K562 (cell line): ENCODE results near the gene PRKG1. TPM values are rescaled to one million over a fixed set of nuclear protein-coding genes. Genes with fewer than 3 reads are reported as not detected.

Experiments used
- ATAC-seq: fragments of 200-7000 bp; cut with Tn5 transposase; 3 replicates; pipeline ENCODE4 v1.9.1; 2020; ENCODE audit warnings: moderate library complexity
- BruUV-seq: library from RNA; stranded (reverse); fragments of 400-500 nt; replicated peaks from 2 replicates; lab custom pipeline; 2021; lab: Mats Ljungman, UMichigan
- CTCF ChIA-PET: fragments of 300-600 bp; formaldehyde crosslinking; extraction: SDS; loops from one replicate; lab custom pipeline; 2021; ENCODE audit warnings: low intra/inter-chr PET ratio; lab: Yijun Ruan, JAX
- POLR2A ChIA-PET: fragments of 300-600, 350-650 bp; sonication (Branson Sonifier 250); formaldehyde crosslinking; extraction: SDS; loops from one replicate; lab custom pipeline; 2021; ENCODE audit warnings: antibody characterized with exemption, inconsistent platforms; lab: Yijun Ruan, JAX
- DNase-seq, 4 experiments: peaks; one replicate each; pipeline versions ENCODE4 v3.0.0 to v3.0.0-alpha.2; 2011 to 2018; ENCODE audit warnings: low spot score in 3 of 4, mixed read lengths in 3 of 4; ENCODE audit errors: extremely low read depth in 1 of 4
- FAIRE-seq: peaks from 2 replicates; lab custom pipeline; 2011; peaks lifted over from hg19 to GRCh38; lab: Jason Lieb, UNC
- H2AFZ ChIP-seq: 2 replicates; pipeline ENCODE4 v1.6.0; 2011; ENCODE audit warnings: low read depth, low read length, control low read depth, inconsistent platforms
- H3K27ac ChIP-seq: fragments of 200-600 bp; 3 replicates; pipeline ENCODE4 v1.8.0; 2011; ENCODE audit warnings: low read depth, mild to moderate bottlenecking, control low read depth, inconsistent platforms, low read length, moderate library complexity, mixed read lengths; ENCODE audit errors: extremely low read depth
- H3K27me3 ChIP-seq, 2 experiments: fragments of 300-600 bp in 1 of 2; 2 replicates in 1 of 2; 3 replicates in 1 of 2; pipeline versions ENCODE4 v1.6.0 to v1.8.0; 2011; ENCODE audit warnings: inconsistent platforms in 2 of 2, low read length in 2 of 2, mild to moderate bottlenecking in 1 of 2, mixed read lengths in 1 of 2, moderate library complexity in 1 of 2; ENCODE audit not compliant: control insufficient read depth in 2 of 2, insufficient read depth in 2 of 2
- H3K36me3 ChIP-seq: fragments of 300-600 bp; 3 replicates; pipeline ENCODE4 v1.8.0; 2011; ENCODE audit warnings: mild to moderate bottlenecking, low read length, inconsistent platforms; ENCODE audit not compliant: control insufficient read depth, insufficient read depth
- H3K4me1 ChIP-seq, 2 experiments: fragments of 200-600 bp in 1 of 2; replicated peaks in 1 of 2; 2 replicates in 1 of 2; 3 replicates in 1 of 2; pipeline versions ENCODE4 v1.5.1 to v1.8.0; 2011; ENCODE audit warnings: inconsistent platforms in 2 of 2, low read length in 2 of 2, mild to moderate bottlenecking in 1 of 2, mixed read lengths in 1 of 2, moderate library complexity in 1 of 2; ENCODE audit not compliant: control insufficient read depth in 2 of 2, insufficient read depth in 2 of 2
- H3K4me2 ChIP-seq: 2 replicates; pipeline ENCODE4 v1.6.1; 2011; ENCODE audit warnings: low read length, control low read depth, inconsistent platforms, mixed read lengths; ENCODE audit not compliant: insufficient read depth
- H3K4me3 ChIP-seq: fragments of 200-600 bp; sonication (generic), shearing (Covaris generic); 2 replicates; pipeline ENCODE4 v1.5.1; 2016; ENCODE audit warnings: control low read depth, inconsistent platforms
- H3K79me2 ChIP-seq: fragments of 200-600 bp; 3 replicates; pipeline ENCODE4 v1.8.0; 2011; ENCODE audit warnings: low read length, inconsistent platforms; ENCODE audit not compliant: control insufficient read depth, insufficient read depth
- H3K9ac ChIP-seq, 2 experiments: 2 replicates each; pipeline versions ENCODE4 v1.6.0 to v1.6.1; 2011; ENCODE audit warnings: low read depth in 2 of 2, low read length in 2 of 2, control low read depth in 1 of 2, inconsistent platforms in 1 of 2, mild to moderate bottlenecking in 1 of 2, mixed read lengths in 1 of 2; ENCODE audit not compliant: insufficient read depth in 1 of 2
- H3K9me1 ChIP-seq: one replicate; pipeline ENCODE4 v1.6.0; 2011; ENCODE audit warnings: inconsistent platforms, mild to moderate bottlenecking, low read length, moderate library complexity; ENCODE audit not compliant: control insufficient read depth, insufficient read depth
- H3K9me3 ChIP-seq: replicated peaks from 2 replicates; pipeline ENCODE4 v1.5.1; 2011; ENCODE audit warnings: low read depth, low read length, inconsistent platforms; ENCODE audit not compliant: control insufficient read depth, insufficient read depth
- H4K20me1 ChIP-seq: replicated peaks from 2 replicates; pipeline ENCODE4 v1.6.1; 2011; ENCODE audit warnings: low read length, inconsistent platforms, mixed read lengths; ENCODE audit not compliant: control insufficient read depth, insufficient read depth
- EGR1 ChIP-seq: fragments of 450-650 bp; conservative IDR thresholded peaks from 2 replicates; pipeline ENCODE4 v1.6.1; 2017; ENCODE audit warnings: mild to moderate bottlenecking
- ETV6 ChIP-seq, 3 experiments: fragments of 150-350 bp in 1 of 3; sonication (generic) in 1 of 3; formaldehyde crosslinking in 1 of 3; IDR thresholded peaks; 2 replicates each; pipeline versions ENCODE4 v1.6.1 to v1.8.0; 2014 to 2022; ENCODE audit warnings: borderline replicate concordance in 2 of 3, low read depth in 2 of 3, antibody characterized with exemption in 1 of 3, low read length in 1 of 3, mild to moderate bottlenecking in 1 of 3, missing genetic modification reagents in 1 of 3
- FOXJ2 ChIP-seq: fragments of 200-800 bp; sonication (Bioruptor generic); IDR thresholded peaks from 2 replicates; pipeline ENCODE4 v1.6.1; 2016; ENCODE audit warnings: missing genetic modification characterization, missing compliant biosample characterization
- FOXP4 ChIP-seq: sonication (generic); formaldehyde crosslinking; IDR thresholded peaks from 2 replicates; pipeline ENCODE4 v1.8.0; 2022; ENCODE audit warnings: mild to moderate bottlenecking, missing genetic modification reagents, borderline replicate concordance
- HDAC3 ChIP-seq: fragments of 450-650 bp; IDR thresholded peaks from 2 replicates; pipeline ENCODE4 v1.6.1; 2018; ENCODE audit warnings: borderline replicate concordance, mild to moderate bottlenecking, moderate library complexity; ENCODE audit not compliant: partially characterized antibody
- JUN ChIP-seq, 2 experiments: sonication (generic) in 1 of 2; formaldehyde crosslinking in 1 of 2; IDR thresholded peaks; 2 replicates each; pipeline versions ENCODE4 v1.6.1 to v1.8.0; 2012 to 2022; ENCODE audit warnings: borderline replicate concordance in 2 of 2, mild to moderate bottlenecking in 2 of 2, improper control_type of control experiment in 1 of 2, low read depth in 1 of 2, low read length in 1 of 2, missing genetic modification reagents in 1 of 2
- KLF6 ChIP-seq: fragments of 250-450 bp; sonication (Bioruptor Pico); IDR thresholded peaks from 2 replicates; pipeline ENCODE4 v1.4.0; 2020; ENCODE audit warnings: mild to moderate bottlenecking, moderate library complexity, borderline replicate concordance
- MTA1 ChIP-seq: fragments of 450-650 bp; IDR thresholded peaks from 2 replicates; pipeline ENCODE4 v1.6.1; 2017; ENCODE audit warnings: borderline replicate concordance
- NFE2 ChIP-seq: IDR thresholded peaks from 2 replicates; pipeline ENCODE4 v1.6.1; 2014; ENCODE audit warnings: antibody characterized with exemption, low read depth
- NR0B1 ChIP-seq: fragments of 450-650 bp; IDR thresholded peaks from one replicate; pipeline ENCODE4 v1.6.1; 2018; ENCODE audit warnings: mild to moderate bottlenecking, moderate library complexity; ENCODE audit not compliant: partially characterized antibody
- POLR2AphosphoS5 ChIP-seq: IDR thresholded peaks from 2 replicates; pipeline ENCODE4 v1.6.1; 2011; ENCODE audit warnings: mild to moderate bottlenecking, low read depth, low read length, moderate library complexity; ENCODE audit not compliant: control insufficient read depth, insufficient read depth
- RBM39 ChIP-seq: fragments of 200-400 bp; formaldehyde crosslinking; optimal IDR thresholded peaks from 2 replicates; pipeline ENCODE3; 2018; ENCODE audit warnings: low read depth, low read length
- SNRNP70 ChIP-seq: fragments of 200-400 bp; formaldehyde crosslinking; optimal IDR thresholded peaks from 2 replicates; pipeline ENCODE3; 2017; ENCODE audit warnings: low read depth, low read length
- WGBS: fragments of 100-300 bp; shearing (Covaris generic); methylation state at CpG from one replicate; pipeline ENCODE4 v1.1.6; 2016; ENCODE audit warnings: low coverage, mixed read lengths; ENCODE audit not compliant: insufficient coverage; ENCODE audit errors: missing lambda C conversion rate; 5-methylcytosine and 5-hydroxymethylcytosine counted together
- in situ Hi-C: fragments of 300-500 bp; cut with MboI; formaldehyde crosslinking; loops from 4 replicates; pipeline ENCODE4 v1.15.0; 2018; ENCODE audit warnings: inconsistent platforms, mixed read lengths
- intact Hi-C: fragments of 100-400 bp; cut with micrococcal nuclease; formaldehyde crosslinking; loops from 2 replicates; pipeline ENCODE4 v1.14.2; 2022
- polyA plus RNA-seq, 8 experiments: library from polyadenylated mRNA; depleted of rRNA in 4 of 8; stranded (reverse) in 5 of 8; unstranded in 3 of 8; fragments of >200 nt; fragmentation: Nextera tagmentation in 2 of 8; fragmentation: Illumina TruSeq in 1 of 8; extraction: Ambion mirVana in 2 of 8; extraction: Trizol in 1 of 8; gene quantifications; 2 replicates each; pipeline versions ENCODE4 v1.2.1 to v1.2.3, GENCODE V29; 2011 to 2014; ENCODE audit warnings: inconsistent platforms in 1 of 8, missing spikeins in 1 of 8
- total RNA-seq, 7 experiments: library from RNA; depleted of rRNA in 6 of 7; stranded (reverse); fragments of >200 nt in 6 of 7; fragmentation: Illumina TruSeq in 2 of 7; extraction: Trizol in 2 of 7; gene quantifications; 2 replicates each; pipeline versions ENCODE4 v1.2.1 to v1.2.3, GENCODE V29; 2011 to 2021; ENCODE audit warnings: low replicate concordance in 1 of 7

Gene PRKG1
- total and polyA plus RNA-seq, 9 of the 15 experiments (the other 6 are each of a cell fraction or from before 2014, with no cell fraction given), result 0.22 TPM; not detected in 8

- CTCF ChIA-PET, result no interaction called here
- ATAC-seq (no peak), FAIRE-seq (no peak), DNase-seq (no peak)
- POLR2A ChIA-PET, result no interaction called here
- Histone ChIP-seq H3K36me3 (no peaks in the 10 kb centered on the region), H3K27me3 (no peaks in the 10 kb centered on the region), H3K4me1 (no peaks in the 10 kb centered on the region), H3K9ac (no peak overlapping the region), H2AFZ (no peak overlapping the region), H4K20me1 (no peaks in the 10 kb centered on the region), H3K79me2 (no peaks in the 10 kb centered on the region), H3K4me3 (no peak overlapping the region), H3K9me1 (no peaks in the 10 kb centered on the region), H3K4me2 (no peak overlapping the region), H3K9me3 (no peaks in the 10 kb centered on the region), H3K27ac (no peak overlapping the region)
- BruUV-seq, result no TSS peak
- in situ Hi-C loops, result no loop called here
- intact Hi-C loops, result no loop called here
- TF ChIP-seq NR0B1, result no peak
Observed at GRCh38 chr10:51288511-51288910, 214.2 kb downstream of the PRKG1 start.

- BruUV-seq, result no TSS peak
- Histone ChIP-seq H3K4me3 (no peak overlapping the region), H3K4me1 (no peaks in the 10 kb centered on the region), H3K9me3 (no peaks in the 10 kb centered on the region), H3K4me2 (no peak overlapping the region), H3K9me1 (no peaks in the 10 kb centered on the region), H3K27me3 (no peaks in the 10 kb centered on the region), H3K79me2 (no peaks in the 10 kb centered on the region), H3K9ac (no peak overlapping the region), H3K27ac (no peak overlapping the region), H4K20me1 (no peaks in the 10 kb centered on the region), H3K36me3 (no peaks in the 10 kb centered on the region), H2AFZ (no peak overlapping the region)
- POLR2A ChIA-PET, result no interaction called here
- CTCF ChIA-PET, result no interaction called here
- WGBS, result 0% methylated on average over 1 of the region's 1 CpG
- ATAC-seq, result no peak
- no peak for FAIRE-seq
- in situ Hi-C loops (no loop called here), intact Hi-C loops (no loop called here)
- no peak for DNase-seq
- TF ChIP-seq FOXP4 (CRISPR knock-in tag) (no peak), RBM39 (no peak), FOXJ2 (tag) (no peak), HDAC3 (no peak), MTA1 (no peak), ETV6 (IDR thresholded peaks at IDR 0.05; ENCODE audit: borderline replicate concordance in 1 of 2, low read depth in 2 of 2, low read length in 1 of 2) (no peak), ETV6 (CRISPR knock-in tag; IDR thresholded peaks at IDR 0.05; ENCODE audit: borderline replicate concordance) (no peak), NFE2 (no peak), JUN (IDR thresholded peaks at IDR 0.05; ENCODE audit: borderline replicate concordance, low read depth, low read length) (no peak), JUN (CRISPR knock-in tag; IDR thresholded peaks at IDR 0.05; ENCODE audit: borderline replicate concordance) (no peak), EGR1 (no peak), SNRNP70 (no peak), KLF6 (CRISPR knock-in tag) (no peak), POLR2AphosphoS5 (no peak)
Observed at GRCh38 chr10:51289519-51289918, 215.2 kb downstream of the PRKG1 start.
